HEK293 (cell line): Measurements from ENCODE around the gene BID.
A peak's percentile ranks its signal among the peaks of the same experiment; 100 is the strongest.

ENCODE experiments used
- CTCF ChIP-seq: fragments of 450-650 bp; formaldehyde crosslinking; IDR thresholded peaks from 2 replicates; pipeline ENCODE4 v1.5.1; 2016; ENCODE audit warnings: missing biosample characterization, missing genetic modification characterization
- SP2 ChIP-seq: fragments of 450-650 bp; formaldehyde crosslinking; IDR thresholded peaks from 2 replicates; pipeline ENCODE4 v1.5.1; 2016; ENCODE audit warnings: missing biosample characterization, missing genetic modification characterization
- ZFP41 ChIP-seq: fragments of 450-650 bp; formaldehyde crosslinking; IDR thresholded peaks from 2 replicates; pipeline ENCODE4 v1.5.1; 2016; ENCODE audit warnings: missing biosample characterization, missing genetic modification characterization, borderline replicate concordance
- ZNF335 ChIP-seq: fragments of 450-650 bp; formaldehyde crosslinking; conservative IDR thresholded peaks from 2 replicates; pipeline ENCODE4 v1.5.1; 2016; ENCODE audit warnings: missing biosample characterization, missing genetic modification characterization
- ZNF76 ChIP-seq: fragments of 450-650 bp; formaldehyde crosslinking; IDR thresholded peaks from 2 replicates; pipeline ENCODE4; 2016; ENCODE audit warnings: low read depth, missing biosample characterization, missing genetic modification characterization, borderline replicate concordance

- TF ChIP-seq ZNF335 (tag by site-specific recombination) (peak; percentile 40), CTCF (tag by site-specific recombination) (no peak), SP2 (peak; percentile 42), ZFP41 (tag by site-specific recombination) (no peak), ZNF76 (tag by site-specific recombination) (peak; percentile 77; the same call in 1 of the 2 replicates)
Observed at GRCh38 chr22:17773606-17774205, 563 bp downstream of the BID start.
